ENCODE data around the gene TMED10. TPM values are rescaled to one million over a fixed set of nuclear protein-coding genes. Genes with fewer than 3 reads are reported as not detected.
"Not testable (repeated sequence)": the region's sequence is repeated elsewhere in the genome, so short reads cannot be mapped to it uniquely, and the experiment has no call there.

The TMED10 gene
- total RNA-seq, 2 donors from 2014 or later = 333 to 360 TPM

GRCh38 chr14:75197338-75197737 is 20.9 kb upstream of the TMED10 start:
- ATAC-seq = no peak
- intact Hi-C loops (cut with DNase I, micrococcal nuclease) = no loop called here

GRCh38 chr14:75196468-75196867 is 20.1 kb upstream of the TMED10 start:
- peak; percentile 54 for ATAC-seq

More at GRCh38 chr14:75197338-75197737, 20.9 kb upstream of the TMED10 start:
- DNase-seq = no peak

DNA sequence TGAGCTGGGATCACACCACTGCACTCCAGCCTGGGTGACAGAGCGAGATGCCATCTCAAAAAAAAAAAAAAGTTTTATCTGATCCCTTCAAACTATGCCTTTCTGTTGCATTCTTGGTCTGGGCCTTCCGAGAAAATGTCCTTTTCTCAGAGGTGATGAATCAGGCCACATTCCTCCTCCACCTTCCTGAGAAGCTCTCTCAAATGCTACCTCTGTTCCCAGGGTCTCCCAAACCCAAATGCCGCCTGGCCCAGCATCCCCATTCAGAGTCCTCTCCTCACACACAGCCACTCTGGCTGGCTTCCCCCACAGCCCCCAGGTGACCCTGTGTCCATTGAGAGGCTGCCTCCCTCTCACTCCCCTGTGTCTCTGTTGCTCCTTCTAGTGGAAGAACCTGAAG is 19.7 kb upstream of the TMED10 start:
- DNase-seq (peak in 1 of 2 donors; percentile 23), ATAC-seq (no peak)
- intact Hi-C loops (cut with DNase I, micrococcal nuclease) = no loop called here

More at GRCh38 chr14:75196468-75196867, 20.1 kb upstream of the TMED10 start:
- DNase-seq = peak; percentile 43 to 48
- intact Hi-C loops (cut with DNase I, micrococcal nuclease) = no loop called here

- ATAC-seq (no peak), DNase-seq (no peak)
These were observed 14.7 kb upstream of the TMED10 start for GRCh38 chr14:75191100-75191499.

GRCh38 chr14:75190023-75190422 is 13.6 kb upstream of the TMED10 start:
- no peak for ATAC-seq
- intact Hi-C loops (cut with DNase I, micrococcal nuclease) = no loop called here
- no peak for DNase-seq

More at GRCh38 chr14:75191100-75191499, 14.7 kb upstream of the TMED10 start:
- intact Hi-C loops (cut with DNase I, micrococcal nuclease) = no loop called here

GRCh38 chr14:75188520-75189268 is 12.3 kb upstream of the TMED10 start:
- intact Hi-C loops (cut with DNase I, micrococcal nuclease) = no loop called here
- DNase-seq (peak in 1 of 2 donors; percentile 41), ATAC-seq (peak; percentile 35)

- intact Hi-C loops (cut with DNase I, micrococcal nuclease) = no loop called here
- DNase-seq = no peak
- no peak for ATAC-seq
These were observed 11.7 kb upstream of the TMED10 start for GRCh38 chr14:75188086-75188485.

GRCh38 chr14:75186953-75187352 is 10.5 kb upstream of the TMED10 start:
- DNase-seq (no peak), ATAC-seq (no peak)
- intact Hi-C loops (cut with DNase I, micrococcal nuclease) = no loop called here

DNA sequence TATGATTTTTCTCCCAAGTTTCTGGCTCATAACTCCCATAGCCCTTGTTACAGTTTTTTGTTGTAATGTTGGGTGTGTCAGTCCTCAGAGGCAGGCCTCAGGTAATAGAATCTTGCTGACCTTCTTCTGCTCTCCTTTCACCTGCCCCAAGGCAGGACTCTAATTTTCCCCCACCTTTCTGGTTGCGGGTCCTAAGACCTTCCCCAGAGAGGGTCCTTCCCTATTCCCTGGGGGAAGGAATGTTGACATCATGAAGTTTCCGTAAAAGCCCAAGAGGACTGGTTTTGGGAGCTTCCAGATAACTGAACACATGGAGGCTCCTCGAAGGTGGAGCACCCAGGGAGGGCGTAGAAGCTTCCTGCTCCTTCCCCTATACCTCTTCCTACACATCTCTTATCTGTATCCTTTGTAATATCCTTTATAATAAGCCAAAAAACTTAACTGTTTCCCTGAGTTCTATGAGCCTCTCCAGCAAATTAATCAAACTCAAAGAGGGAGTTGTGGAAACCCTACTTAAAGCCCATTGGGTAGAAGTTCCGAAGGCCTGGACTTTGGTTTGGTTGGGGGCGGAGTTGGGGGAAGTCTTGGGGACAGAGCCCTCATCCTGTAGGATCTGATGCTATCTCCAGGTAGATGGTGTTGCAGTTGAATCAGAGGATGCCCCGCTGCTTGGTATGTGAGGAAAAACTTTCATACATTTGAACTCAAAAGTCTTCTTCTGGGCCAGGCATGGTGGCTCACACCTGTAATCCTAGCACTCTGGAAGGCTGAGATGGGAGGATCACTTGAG is 9.0 kb upstream of the TMED10 start:
- intact Hi-C loops (cut with DNase I, micrococcal nuclease) = no loop called here
- DNase-seq (peak in 1 of 2 donors; percentile 15), ATAC-seq (peak; percentile 21)

DNA sequence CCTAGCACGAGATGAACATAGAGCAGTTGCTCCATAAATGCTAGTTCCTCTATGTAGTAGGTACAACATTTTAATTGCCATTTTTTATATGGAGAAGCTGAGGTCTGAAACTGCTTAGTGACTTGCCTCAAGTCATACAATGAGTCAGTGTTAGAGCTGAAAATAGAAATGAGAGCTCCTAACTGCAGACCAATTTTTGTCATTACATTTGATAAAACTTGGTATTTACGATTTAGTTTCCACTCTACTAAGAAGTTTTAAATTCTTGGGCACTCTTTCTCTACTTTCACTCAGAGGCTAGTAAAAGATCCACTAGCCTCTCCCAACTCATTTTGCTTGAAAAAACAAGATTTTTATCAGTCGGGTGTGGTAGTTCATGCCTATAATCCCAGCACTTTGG is 8.1 kb upstream of the TMED10 start:
- no peak for DNase-seq
- intact Hi-C loops (cut with DNase I, micrococcal nuclease) = no loop called here
- ATAC-seq = peak; percentile 80

DNA sequence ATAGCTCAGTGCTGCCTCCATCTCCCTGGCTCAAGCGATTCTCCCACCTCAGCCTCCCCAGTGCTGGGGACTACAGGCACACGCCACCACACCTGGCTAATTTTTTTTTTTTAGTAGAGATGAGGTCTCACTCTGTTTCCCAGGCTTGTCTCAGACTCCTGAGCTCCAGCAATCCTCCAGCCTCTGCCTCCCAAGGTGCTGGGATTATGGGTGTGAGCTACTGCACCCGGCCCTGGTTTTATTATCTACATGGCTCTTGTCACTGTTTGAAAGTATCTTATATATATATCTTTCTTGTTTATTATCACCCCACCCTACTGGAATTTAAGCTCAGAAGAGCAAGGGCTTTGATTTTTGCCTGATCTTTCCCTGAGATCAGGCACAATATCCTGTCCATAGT is 7.6 kb upstream of the TMED10 start:
- intact Hi-C loops (cut with DNase I, micrococcal nuclease) = no loop called here
- ATAC-seq (peak; percentile 88), DNase-seq (peak; percentile 53 to 64)

- intact Hi-C loops (cut with DNase I, micrococcal nuclease) = no loop called here
- ATAC-seq (no peak), DNase-seq (no peak)
These were observed 6.8 kb upstream of the TMED10 start for GRCh38 chr14:75183225-75183624.

DNA sequence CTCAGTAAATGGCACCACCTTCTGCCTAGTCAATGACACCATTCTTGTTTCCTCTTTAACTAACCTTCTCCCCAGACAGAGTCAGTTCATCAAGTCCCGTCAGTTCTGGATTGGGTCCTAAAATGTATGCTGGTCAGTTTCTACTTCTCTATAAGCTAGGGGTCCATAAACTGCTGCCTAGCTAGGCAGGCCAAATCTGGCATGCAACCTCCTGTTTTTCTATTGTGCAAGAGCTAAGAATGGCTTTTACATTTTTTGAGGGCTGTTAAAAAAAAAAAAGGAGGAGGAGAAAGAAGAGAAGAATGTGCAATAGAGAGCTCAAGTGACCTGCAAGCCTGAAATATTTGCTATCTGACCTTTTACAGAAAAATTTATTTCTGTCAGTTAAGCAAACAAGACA is 6.4 kb upstream of the TMED10 start:
- no peak for DNase-seq
- intact Hi-C loops (cut with DNase I, micrococcal nuclease) = no loop called here
- ATAC-seq = no peak

GRCh38 chr14:75182163-75182562 is 5.8 kb upstream of the TMED10 start:
- intact Hi-C loops (cut with DNase I, micrococcal nuclease); DNase-seq; ATAC-seq: not testable (repeated sequence)

DNA sequence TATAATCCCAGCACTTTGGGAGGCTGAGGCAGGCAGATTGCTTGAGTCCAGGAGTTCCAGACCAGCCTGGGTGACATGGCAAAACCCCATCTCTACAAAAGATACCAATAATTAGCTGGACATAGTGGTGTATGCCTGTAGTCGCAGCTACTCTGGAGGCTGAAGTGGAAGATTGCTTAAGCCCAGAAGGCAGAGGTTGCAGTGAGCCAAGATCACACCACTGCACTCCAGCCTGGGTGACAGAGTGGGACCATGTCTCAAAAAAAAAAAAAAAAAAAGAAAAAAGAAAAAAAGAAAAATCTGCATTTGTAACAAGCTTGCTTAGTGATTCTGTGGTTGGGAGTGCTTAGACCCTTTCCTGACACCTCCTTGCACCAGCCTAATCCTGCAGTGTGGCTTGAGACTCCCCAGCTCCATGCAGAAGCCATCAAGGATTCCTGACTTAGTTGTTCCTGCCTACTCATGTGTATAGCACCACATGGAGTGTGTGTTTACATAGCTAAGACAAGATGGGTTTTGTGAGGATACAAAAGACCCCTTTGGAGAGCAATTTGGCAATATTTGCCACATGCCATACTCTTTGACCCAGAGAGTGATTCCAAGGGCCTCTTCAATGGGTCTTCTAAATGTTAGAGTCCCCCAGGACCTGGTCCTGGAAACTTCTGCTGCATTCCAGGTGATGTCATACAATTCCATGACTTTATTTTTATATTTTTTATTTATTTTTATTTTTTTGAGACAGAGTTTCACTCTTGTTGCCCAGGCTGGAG is 5.1 kb upstream of the TMED10 start:
- intact Hi-C loops (cut with DNase I, micrococcal nuclease) = no loop called here
- no peak for DNase-seq
- ATAC-seq = no peak

DNA sequence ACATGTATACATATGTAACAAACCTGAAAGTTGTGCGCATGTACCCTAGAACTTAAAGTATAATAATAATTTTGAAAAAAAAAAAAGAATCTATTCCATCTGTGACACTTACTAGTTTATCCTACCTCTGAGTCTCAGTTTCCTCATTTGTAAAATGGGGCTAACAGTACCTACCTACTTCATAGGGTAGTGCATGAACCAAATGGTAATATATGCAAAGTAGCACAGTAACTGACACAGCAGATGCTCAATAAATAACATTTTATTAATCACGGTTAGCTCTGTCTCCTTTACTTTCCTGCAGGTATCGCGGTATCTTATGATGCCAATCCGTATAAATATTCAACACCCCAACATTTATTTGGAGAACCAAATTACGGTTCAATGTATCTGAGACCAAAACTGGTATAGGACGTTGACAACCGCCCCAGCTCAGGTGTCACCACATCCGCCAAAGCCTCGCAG is 703 bp downstream of the TMED10 start:
- intact Hi-C loops (cut with DNase I, micrococcal nuclease) = no loop called here
- ATAC-seq = no peak

DNA sequence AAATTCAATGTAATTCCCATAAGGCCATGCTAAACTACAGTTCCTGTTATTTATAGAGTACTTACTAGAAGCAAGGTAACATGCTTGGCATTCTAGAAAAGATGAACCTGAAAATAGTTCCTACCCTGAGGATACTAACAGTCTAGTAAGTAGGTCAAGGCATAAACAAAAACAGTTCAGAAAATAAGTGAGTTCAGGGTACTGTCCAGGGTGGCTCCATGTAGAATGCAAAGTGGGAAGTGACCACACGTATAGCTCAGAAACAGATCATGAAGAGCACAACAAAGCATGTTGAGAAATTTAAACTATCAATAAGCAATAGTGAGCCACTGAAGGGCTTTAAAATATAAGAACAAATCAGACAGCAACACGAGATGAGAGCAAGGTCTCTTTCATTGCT is 2.3 kb downstream of the TMED10 start:
- ATAC-seq (no peak), DNase-seq (no peak)
- intact Hi-C loops (cut with DNase I, micrococcal nuclease) = no loop called here

More for the DNA sequence above, 703 bp downstream of the TMED10 start:
- no peak for DNase-seq

DNA sequence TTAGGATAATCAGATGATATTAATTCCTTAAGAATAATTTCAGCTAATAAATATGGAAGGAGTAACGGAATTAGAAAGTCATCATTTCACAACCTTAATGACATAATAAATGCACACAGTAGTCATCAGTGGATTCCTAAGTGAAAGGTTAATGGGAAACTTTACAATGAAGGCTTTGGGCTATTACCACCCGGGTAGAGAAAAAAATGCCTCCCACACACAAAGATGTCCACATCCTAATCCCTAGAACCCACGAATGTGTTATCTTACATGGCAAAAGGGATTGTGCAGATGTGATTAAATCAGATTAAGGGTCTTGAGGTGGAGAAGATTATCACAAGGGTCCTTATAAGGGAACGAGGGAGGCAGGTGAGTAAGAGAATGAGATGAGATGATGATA is 5.6 kb downstream of the TMED10 start:
- intact Hi-C loops (cut with DNase I, micrococcal nuclease) = no loop called here
- no peak for DNase-seq
- ATAC-seq = no peak

DNA sequence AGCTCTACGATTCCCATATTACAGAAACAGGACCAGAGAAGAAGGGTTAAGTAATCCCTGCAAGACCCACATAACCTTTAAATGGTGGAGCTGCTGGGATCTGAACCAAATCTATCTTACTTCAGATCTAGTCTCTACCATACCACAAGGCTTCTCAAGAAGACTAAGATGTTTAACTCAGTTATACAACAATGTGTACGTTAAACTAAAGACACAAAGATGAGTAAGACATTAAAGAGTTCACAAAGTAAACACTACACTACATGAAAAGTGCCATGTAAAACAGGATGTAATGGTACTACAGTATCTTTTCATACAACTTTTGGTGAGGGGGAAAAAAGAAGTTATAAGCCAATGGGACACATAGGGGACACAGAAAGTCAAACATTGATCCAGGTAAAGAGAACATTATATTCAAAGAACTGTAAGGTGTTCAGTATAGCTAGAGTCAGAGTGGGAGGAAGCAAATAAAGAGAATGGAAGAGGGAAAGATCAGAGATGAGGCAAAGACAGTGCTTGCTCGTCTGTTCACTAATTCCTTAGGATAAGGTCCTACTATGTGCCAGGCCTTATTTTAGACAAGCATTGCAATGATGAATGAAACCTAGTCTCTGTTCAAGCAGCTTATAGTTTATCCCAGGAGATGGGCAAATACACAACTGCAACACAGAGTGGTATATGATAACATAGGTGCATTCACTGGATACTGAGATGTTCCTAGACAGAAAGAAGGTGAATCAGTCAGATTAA is 7.7 kb downstream of the TMED10 start:
- intact Hi-C loops (cut with DNase I, micrococcal nuclease) = no loop called here
- peak; percentile 46 for ATAC-seq

More for the DNA sequence above, 7.7 kb downstream of the TMED10 start:
- DNase-seq = no peak

All from left colon (tissue), 2 donors.